Measurements from ENCODE around the gene RXRA. TPM values are rescaled to one million over a fixed set of nuclear protein-coding genes. Genes with fewer than 3 reads are reported as not detected.
A peak's percentile ranks its signal among the peaks of the same experiment; 100 is the strongest.

RXRA gene
- total and polyA plus RNA-seq, 2 donors (not counting 1 experiment from before 2014, with no cell fraction given), result 2.6 to 6.8 TPM

GRCh38 chr9:134341929-134342745 is 15.9 kb downstream of the RXRA start:
- Histone ChIP-seq H3K9ac (ENCODE audit: low read length) (no peak overlapping the region), H3K27ac (ENCODE audit: low read length in 2 of 2) (no peak overlapping the region), H3K9me3 (ENCODE audit: control extremely low read depth in 1 of 3, control insufficient read depth in 2 of 3, insufficient read depth in 1 of 3, low read length in 2 of 3) (no peaks in the 10 kb centered on the region), H3K79me2 (ENCODE audit: control insufficient read depth, insufficient read depth, low read length) (peaks cover 35% of the 10 kb centered on the region), H3K36me3 (replicated peaks in 1 of 2; ENCODE audit: control extremely low read depth in 1 of 2, control insufficient read depth in 1 of 2, extremely low read depth in 1 of 2, insufficient read depth in 2 of 2, low read length in 1 of 2) (no peaks in the 10 kb centered on the region), H3K4me3 (ENCODE audit: control extremely low read depth in 1 of 5, extremely low read depth in 1 of 5, insufficient read depth in 1 of 5, low read depth in 2 of 5, low read length in 4 of 5) (no peak overlapping the region), H3K27me3 (replicated peaks in 1 of 4; ENCODE audit: control extremely low read depth in 1 of 4, control insufficient read depth in 3 of 4, insufficient read depth in 4 of 4, low read length in 3 of 4) (no peaks in the 10 kb centered on the region), H3K4me2 (replicated peaks; ENCODE audit: low read depth, low read length, poor library complexity, severe bottlenecking) (peak overlapping the region; percentile 37), H4K20me1 (ENCODE audit: control insufficient read depth, insufficient read depth, low read length, poor library complexity, severe bottlenecking) (peaks cover 7% of the 10 kb centered on the region), H2AFZ (ENCODE audit: insufficient read depth, low read depth, low read length, poor library complexity, severe bottlenecking) (no peak overlapping the region), H3K4me1 (ENCODE audit: control insufficient read depth in 2 of 2, insufficient read depth in 2 of 2, low read length in 2 of 2) (peaks cover 8 to 32% of the 10 kb centered on the region in 2 donors)
- CTCF ChIA-PET, result no interaction called here
- no peak for TF ChIP-seq CTCF (IDR thresholded peaks at IDR 0.05)
- TF ChIP-seq EZH2 (IDR thresholded peaks at IDR 0.05; ENCODE audit: borderline replicate concordance, insufficient read depth, low read depth, low read length, poor library complexity, severe bottlenecking), result no peak
- 82% methylated on average over 17 of the region's 19 CpGs for WGBS (ENCODE audit: insufficient coverage)
- no peak overlapping the region for H3K4me3 Mint-ChIP-seq
- ATAC-seq (ENCODE audit: low read depth) (no peak), DNase-seq (no peak)
- H3K27me3 Mint-ChIP-seq, result no peaks in the 10 kb centered on the region
- intact Hi-C loops (cut with micrococcal nuclease), result no loop called here
- H3K27ac Mint-ChIP-seq, result no peak overlapping the region
- peaks cover 29% of the 10 kb centered on the region for H3K4me1 Mint-ChIP-seq
- POLR2A ChIA-PET, result no interaction called here
- no peaks in the 10 kb centered on the region for H3K9me3 Mint-ChIP-seq (ENCODE audit: insufficient read depth)

- 76% methylated on average over 7 of the region's 7 CpGs for WGBS (ENCODE audit: insufficient coverage)
- Histone ChIP-seq H3K4me2 (replicated peaks; ENCODE audit: low read depth, low read length, poor library complexity, severe bottlenecking) (no peak overlapping the region), H3K4me1 (ENCODE audit: control insufficient read depth in 2 of 2, insufficient read depth in 2 of 2, low read length in 2 of 2) (peaks cover 8 to 34% of the 10 kb centered on the region in 2 donors), H3K79me2 (ENCODE audit: control insufficient read depth, insufficient read depth, low read length) (peaks cover 35% of the 10 kb centered on the region), H3K27ac (ENCODE audit: low read length in 2 of 2) (no peak overlapping the region), H3K4me3 (ENCODE audit: control extremely low read depth in 1 of 5, extremely low read depth in 1 of 5, insufficient read depth in 1 of 5, low read depth in 2 of 5, low read length in 4 of 5) (no peak overlapping the region), H3K9ac (ENCODE audit: low read length) (no peak overlapping the region), H3K9me3 (ENCODE audit: control extremely low read depth in 1 of 3, control insufficient read depth in 2 of 3, insufficient read depth in 1 of 3, low read length in 2 of 3) (no peaks in the 10 kb centered on the region), H3K27me3 (replicated peaks in 1 of 4; ENCODE audit: control extremely low read depth in 1 of 4, control insufficient read depth in 3 of 4, insufficient read depth in 4 of 4, low read length in 3 of 4) (no peaks in the 10 kb centered on the region), H3K36me3 (replicated peaks in 1 of 2; ENCODE audit: control extremely low read depth in 1 of 2, control insufficient read depth in 1 of 2, extremely low read depth in 1 of 2, insufficient read depth in 2 of 2, low read length in 1 of 2) (no peaks in the 10 kb centered on the region), H2AFZ (ENCODE audit: insufficient read depth, low read depth, low read length, poor library complexity, severe bottlenecking) (no peak overlapping the region), H4K20me1 (ENCODE audit: control insufficient read depth, insufficient read depth, low read length, poor library complexity, severe bottlenecking) (peaks cover 7% of the 10 kb centered on the region)
- Mint-ChIP-seq H3K4me3 (no peak overlapping the region), H3K27ac (no peak overlapping the region), H3K27me3 (no peaks in the 10 kb centered on the region), H3K4me1 (peaks cover 29% of the 10 kb centered on the region), H3K9me3 (ENCODE audit: insufficient read depth) (no peaks in the 10 kb centered on the region)
- intact Hi-C loops (cut with micrococcal nuclease), result no loop called here
- DNase-seq (no peak), ATAC-seq (ENCODE audit: low read depth) (no peak)
- POLR2A ChIA-PET, result no interaction called here
- CTCF ChIA-PET, result no interaction called here
- TF ChIP-seq EZH2 (IDR thresholded peaks at IDR 0.05; ENCODE audit: borderline replicate concordance, insufficient read depth, low read depth, low read length, poor library complexity, severe bottlenecking), result no peak
- TF ChIP-seq CTCF (IDR thresholded peaks at IDR 0.05), result no peak
Observed at GRCh38 chr9:134342746-134343115, 16.5 kb downstream of the RXRA start.
